Kidney (tissue), 14 donors: ENCODE data around the gene TENM4. TPM values are rescaled to one million over a fixed set of nuclear protein-coding genes. Genes with fewer than 3 reads are reported as not detected.

Source experiments
- DNase-seq, 5 donors: peaks; one replicate each; pipeline ENCODE4 v3.0.0-alpha.2; 2013 to 2020
- FAIRE-seq: peaks from 2 replicates; lab custom pipeline; 2012; peaks lifted over from hg19 to GRCh38; lab: Jason Lieb, UNC
- H3K27ac ChIP-seq, 2 donors: one replicate each; pipeline ENCODE4 v1.7.0; 2013; ENCODE audit warnings: low read depth in 2 of 2, low read length in 2 of 2, inconsistent platforms in 1 of 2
- H3K27me3 ChIP-seq: one replicate; pipeline ENCODE4 v1.7.1; 2013; ENCODE audit warnings: low read length, inconsistent platforms; ENCODE audit not compliant: control insufficient read depth, insufficient read depth
- H3K36me3 ChIP-seq, 3 donors: one replicate each; pipeline versions ENCODE4 v1.7.0 to v1.7.1; 2013; ENCODE audit warnings: low read length in 3 of 3, control low read depth in 1 of 3, inconsistent platforms in 1 of 3; ENCODE audit not compliant: insufficient read depth in 3 of 3, control insufficient read depth in 2 of 3
- H3K4me1 ChIP-seq, 3 donors: one replicate each; pipeline versions ENCODE4 v1.7.0 to v1.7.1; 2013; ENCODE audit warnings: low read length in 3 of 3, inconsistent platforms in 1 of 3, low read depth in 1 of 3; ENCODE audit not compliant: control insufficient read depth in 2 of 3, insufficient read depth in 2 of 3
- H3K4me3 ChIP-seq, 3 donors: one replicate each; pipeline versions ENCODE4 v1.7.0 to v1.8.1; 2013; ENCODE audit warnings: low read length in 3 of 3, control low read depth in 1 of 3, inconsistent platforms in 1 of 3
- H3K9ac ChIP-seq, 3 donors: one replicate each; pipeline versions ENCODE4 v1.7.0 to v1.7.1; 2013; ENCODE audit warnings: low read length in 3 of 3, control low read depth in 1 of 3, inconsistent platforms in 1 of 3
- H3K9me3 ChIP-seq, 3 donors: one replicate each; pipeline versions ENCODE4 v1.7.0 to v1.7.1; 2013; ENCODE audit warnings: low read length in 3 of 3, control low read depth in 1 of 3, inconsistent platforms in 1 of 3; ENCODE audit not compliant: control insufficient read depth in 2 of 3, insufficient read depth in 1 of 3
- intact Hi-C: fragments of 100-400 bp; cut with DNase I; formaldehyde crosslinking; loops from one replicate; pipeline ENCODE4 v1.11.1; 2022
- polyA plus RNA-seq: library from polyadenylated mRNA; stranded (reverse); fragments of 350-450 nt; fragmentation: Illumina TruSeq; extraction: RNeasy Lipid Tissue Mini Kit (QIAGEN cat#74804); gene quantifications from one replicate; pipeline ENCODE4 v1.2.3, GENCODE V29; 2014; ENCODE audit warnings: low read depth, low replicate concordance; ENCODE audit not compliant: insufficient read depth
- total RNA-seq: library from RNA; stranded (reverse); fragmentation: NEBNext Ultra II Directional; extraction: Animal tissue kit (Norgen Biotek cat#: 25700); gene quantifications from one replicate; pipeline ENCODE4 v1.2.1, GENCODE V29; 2021
- TF ChIP-seq, protein P1 (sequence below): IDR thresholded peaks from 3 replicates; pipeline ENCODE4 v1.5.1; 2012; ENCODE audit warnings: mild to moderate bottlenecking, moderate library complexity, borderline replicate concordance; ENCODE audit not compliant: insufficient read depth; ENCODE audit errors: extremely low read depth
- donor health status: control.
- donor health status: control.
- donor health status: control.
- donor health status: control.
- donor health status: control.
- donor health status: DM: yes; HTN: yes; CAD: no.
- donor health status: Normal renal cell carcinoma (clear cell type).

The TENM4 gene
- total and polyA plus RNA-seq, 2 donors from 2014 or later: 0.34 to 31.0 TPM

DNA sequence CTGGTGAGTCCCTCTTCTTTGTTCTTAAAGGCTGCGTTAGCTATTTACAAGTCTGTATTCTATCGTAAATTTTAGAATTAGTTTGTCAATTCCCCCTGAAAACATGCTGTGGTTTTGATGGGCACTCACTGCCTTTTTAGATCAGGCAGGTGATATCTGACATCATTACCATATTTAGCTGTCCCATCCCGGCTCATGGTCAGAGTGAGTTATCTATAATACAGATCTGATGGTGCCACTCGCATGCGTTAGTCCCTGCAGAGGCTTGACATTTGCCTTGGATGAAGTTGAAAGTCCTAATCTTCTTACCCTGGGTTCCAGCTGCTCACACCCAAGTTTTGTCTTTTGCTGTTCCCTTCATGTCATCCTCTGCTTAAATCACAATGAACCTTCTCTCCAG, 715.6 kb downstream of the TENM4 start:
- Histone ChIP-seq H3K9ac (no peak overlapping the region), H3K9me3 (no peaks in the 10 kb centered on the region), H3K27ac (no peak overlapping the region), H3K4me1 (no peaks in the 10 kb centered on the region), H3K4me3 (no peak overlapping the region), H3K36me3 (no peaks in the 10 kb centered on the region), H3K27me3 (no peaks in the 10 kb centered on the region)
- TF ChIP-seq, protein P1, sequence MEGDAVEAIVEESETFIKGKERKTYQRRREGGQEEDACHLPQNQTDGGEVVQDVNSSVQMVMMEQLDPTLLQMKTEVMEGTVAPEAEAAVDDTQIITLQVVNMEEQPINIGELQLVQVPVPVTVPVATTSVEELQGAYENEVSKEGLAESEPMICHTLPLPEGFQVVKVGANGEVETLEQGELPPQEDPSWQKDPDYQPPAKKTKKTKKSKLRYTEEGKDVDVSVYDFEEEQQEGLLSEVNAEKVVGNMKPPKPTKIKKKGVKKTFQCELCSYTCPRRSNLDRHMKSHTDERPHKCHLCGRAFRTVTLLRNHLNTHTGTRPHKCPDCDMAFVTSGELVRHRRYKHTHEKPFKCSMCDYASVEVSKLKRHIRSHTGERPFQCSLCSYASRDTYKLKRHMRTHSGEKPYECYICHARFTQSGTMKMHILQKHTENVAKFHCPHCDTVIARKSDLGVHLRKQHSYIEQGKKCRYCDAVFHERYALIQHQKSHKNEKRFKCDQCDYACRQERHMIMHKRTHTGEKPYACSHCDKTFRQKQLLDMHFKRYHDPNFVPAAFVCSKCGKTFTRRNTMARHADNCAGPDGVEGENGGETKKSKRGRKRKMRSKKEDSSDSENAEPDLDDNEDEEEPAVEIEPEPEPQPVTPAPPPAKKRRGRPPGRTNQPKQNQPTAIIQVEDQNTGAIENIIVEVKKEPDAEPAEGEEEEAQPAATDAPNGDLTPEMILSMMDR: no peak
- no peak for DNase-seq
- FAIRE-seq: no peak
- intact Hi-C loops: no loop called here

DNA sequence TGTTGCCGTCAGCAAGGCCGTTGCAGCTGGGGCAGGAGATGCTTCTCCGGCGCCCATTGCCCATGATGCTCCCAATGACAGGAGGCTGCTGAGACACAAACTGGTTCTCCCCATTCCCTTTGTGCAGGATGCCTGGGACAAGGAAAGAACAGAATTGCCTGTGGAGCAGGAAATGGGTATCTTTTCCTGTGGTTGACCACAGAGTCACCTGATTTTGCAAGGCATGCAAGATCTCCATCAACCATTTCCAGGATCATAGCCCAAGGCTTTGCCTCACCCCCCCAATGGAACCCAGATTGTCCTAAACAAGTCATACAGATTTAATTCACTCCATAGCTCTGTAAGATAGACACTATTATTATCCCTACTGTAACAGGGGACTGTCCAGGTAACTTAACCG, 718.0 kb downstream of the TENM4 start:
- intact Hi-C loops: no loop called here
- no peaks in the 10 kb centered on the region for H3K27me3 ChIP-seq
- DNase-seq (no peak), FAIRE-seq (no peak)
- no peaks in the 10 kb centered on the region for H3K9me3 ChIP-seq
- no peak overlapping the region for H3K9ac ChIP-seq
- H3K4me1 ChIP-seq: no peaks in the 10 kb centered on the region
- no peak overlapping the region for H3K27ac ChIP-seq
- no peak overlapping the region for H3K4me3 ChIP-seq
- TF ChIP-seq, protein P1: no peak
- no peaks in the 10 kb centered on the region for H3K36me3 ChIP-seq

- Histone ChIP-seq H3K9me3 (no peaks in the 10 kb centered on the region), H3K4me3 (no peak overlapping the region), H3K4me1 (no peaks in the 10 kb centered on the region), H3K27ac (no peak overlapping the region), H3K9ac (no peak overlapping the region), H3K27me3 (no peaks in the 10 kb centered on the region), H3K36me3 (no peaks in the 10 kb centered on the region)
- no peak for DNase-seq
- TF ChIP-seq, protein P1: no peak
- no peak for FAIRE-seq
- intact Hi-C loops: no loop called here
Measured at GRCh38 chr11:78720281-78720989, 720.4 kb downstream of the TENM4 start.

- no peak overlapping the region for H3K27ac ChIP-seq
- intact Hi-C loops: no loop called here
- no peaks in the 10 kb centered on the region for H3K36me3 ChIP-seq
- DNase-seq (peak in 2 of 5 donors; percentile 14 to 42), FAIRE-seq (no peak)
- H3K4me3 ChIP-seq: no peak overlapping the region
- H3K9ac ChIP-seq: no peak overlapping the region
- H3K9me3 ChIP-seq: no peaks in the 10 kb centered on the region
- H3K4me1 ChIP-seq: no peaks in the 10 kb centered on the region
- TF ChIP-seq, protein P1: no peak
- H3K27me3 ChIP-seq: no peaks in the 10 kb centered on the region
Measured at GRCh38 chr11:78717041-78717440, 723.8 kb downstream of the TENM4 start.
